GM21786 (cell line): ENCODE data around the gene CAMKK1.
A peak's percentile ranks its signal among the peaks of the same experiment; 100 is the strongest.

Experiments used
- ATAC-seq: cut with Tn5 transposase; IDR thresholded peaks from one replicate; pipeline ENCODE4 v1.9.1; 2021; ENCODE audit not compliant: unreplicated experiment

Gene CAMKK1

DNA sequence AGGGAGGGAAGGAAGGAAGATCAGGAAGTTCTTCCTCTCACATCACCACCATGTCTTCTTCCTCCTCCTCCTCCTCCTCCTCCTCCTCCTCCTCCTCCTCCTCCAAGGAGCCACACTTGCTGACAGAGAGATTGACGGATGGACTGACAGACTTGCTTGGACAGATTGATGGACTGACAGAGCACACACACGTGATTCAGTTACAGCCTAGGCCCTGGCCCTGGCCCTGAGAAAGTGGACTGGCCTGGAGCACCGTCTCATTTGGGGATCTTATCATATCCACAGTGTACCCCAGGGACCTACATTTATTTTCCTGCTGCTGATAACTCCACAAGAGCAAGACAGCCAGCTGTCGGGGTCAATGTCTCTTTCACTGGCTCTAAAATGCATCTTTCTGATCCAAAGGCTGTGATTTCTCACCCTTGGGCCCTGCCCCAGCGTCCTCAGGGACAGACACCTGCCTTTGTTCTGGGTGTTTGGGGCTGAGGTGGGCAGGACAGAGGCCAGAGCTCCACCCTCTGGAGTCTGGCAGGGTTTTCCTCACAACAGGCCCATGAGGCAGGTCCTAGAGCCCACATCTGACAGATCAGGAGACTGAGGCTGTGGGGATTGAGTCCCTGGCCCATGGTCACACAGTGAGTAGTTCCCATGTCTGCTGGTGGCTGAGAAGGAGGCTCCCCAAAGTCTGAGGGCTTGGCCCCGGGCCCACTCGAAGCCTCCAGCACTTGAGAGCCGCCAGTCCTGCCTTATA lies 25.7 kb upstream of the CAMKK1 start:
- no peak for ATAC-seq

GRCh38 chr17:3917391-3917931 lies 24.6 kb upstream of the CAMKK1 start:
- ATAC-seq = no peak

DNA sequence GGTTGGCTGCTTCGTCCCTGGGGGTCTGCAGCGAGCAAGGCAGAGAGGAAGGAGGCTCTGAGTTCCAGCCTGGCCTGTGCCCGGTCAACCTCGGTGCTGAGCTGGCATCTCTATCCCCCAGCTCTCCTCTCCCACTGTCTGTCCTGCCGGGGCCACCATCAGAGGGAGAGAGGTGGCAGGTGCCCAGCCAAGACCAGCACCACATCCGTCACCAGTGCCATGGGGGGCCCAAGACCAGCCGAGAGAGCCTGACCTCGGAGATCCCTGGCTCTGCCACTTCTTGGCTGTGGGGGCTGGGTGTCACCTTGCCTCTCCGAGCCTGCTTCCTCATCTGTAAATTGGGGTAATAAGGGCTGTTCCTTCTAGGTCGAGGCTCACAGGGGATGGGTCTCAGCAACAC lies 24.0 kb upstream of the CAMKK1 start:
- ATAC-seq = no peak

GRCh38 chr17:3915995-3916696 lies 23.3 kb upstream of the CAMKK1 start, which contains the start of gene P2RX1:
Gene P2RX1, minus strand, starts transcription at chr17:3916465. Its CDS starts 240 bp downstream, at chr17:3916225.
- no peak for ATAC-seq

DNA sequence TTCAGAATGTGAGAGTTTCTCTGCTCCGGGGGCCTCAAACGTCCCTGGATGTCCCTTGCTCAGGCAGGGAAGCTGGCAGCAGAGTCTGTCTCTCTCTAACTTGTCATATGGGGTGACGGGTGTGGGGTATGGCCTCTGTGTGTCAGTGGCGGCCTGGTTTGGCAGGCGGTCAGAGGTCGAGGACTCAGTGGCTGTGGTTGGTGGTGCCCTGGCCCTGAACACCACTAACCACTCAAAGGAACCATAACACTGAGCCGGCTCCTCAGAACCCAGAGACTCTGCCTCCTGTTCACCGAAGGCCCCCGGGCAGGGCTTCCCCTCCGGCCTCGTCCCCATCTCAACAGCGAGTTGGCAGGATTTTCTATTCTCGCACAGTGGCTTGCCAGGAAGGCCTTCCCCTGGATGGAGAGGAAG lies 22.7 kb upstream of the CAMKK1 start:
- ATAC-seq = no peak

DNA sequence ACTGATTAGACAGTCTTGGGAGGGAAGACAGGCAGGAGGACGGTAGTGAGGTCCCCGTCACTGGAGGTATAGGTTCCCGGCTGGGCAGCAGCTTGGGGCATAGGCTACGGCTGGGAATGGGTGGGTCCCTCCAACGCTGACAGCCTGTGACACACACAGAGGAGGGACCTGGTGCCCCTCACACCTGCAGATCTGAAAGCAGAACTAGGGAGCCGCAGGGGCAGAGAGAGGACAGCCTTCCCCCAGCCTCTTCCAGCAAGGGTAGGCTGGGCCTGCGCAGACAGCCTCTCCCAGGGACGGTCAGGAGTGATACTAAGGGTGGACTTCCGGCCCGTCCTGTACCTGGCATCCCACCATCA lies 21.4 kb upstream of the CAMKK1 start:
- ATAC-seq = peak; percentile 48

GRCh38 chr17:3913531-3914311 lies 20.9 kb upstream of the CAMKK1 start:
- peak; percentile 28 for ATAC-seq

GRCh38 chr17:3912827-3913226 lies 20.0 kb upstream of the CAMKK1 start:
- ATAC-seq = no peak

- peak; percentile 74 for ATAC-seq
Measured at GRCh38 chr17:3911271-3912053, 18.6 kb upstream of the CAMKK1 start.

DNA sequence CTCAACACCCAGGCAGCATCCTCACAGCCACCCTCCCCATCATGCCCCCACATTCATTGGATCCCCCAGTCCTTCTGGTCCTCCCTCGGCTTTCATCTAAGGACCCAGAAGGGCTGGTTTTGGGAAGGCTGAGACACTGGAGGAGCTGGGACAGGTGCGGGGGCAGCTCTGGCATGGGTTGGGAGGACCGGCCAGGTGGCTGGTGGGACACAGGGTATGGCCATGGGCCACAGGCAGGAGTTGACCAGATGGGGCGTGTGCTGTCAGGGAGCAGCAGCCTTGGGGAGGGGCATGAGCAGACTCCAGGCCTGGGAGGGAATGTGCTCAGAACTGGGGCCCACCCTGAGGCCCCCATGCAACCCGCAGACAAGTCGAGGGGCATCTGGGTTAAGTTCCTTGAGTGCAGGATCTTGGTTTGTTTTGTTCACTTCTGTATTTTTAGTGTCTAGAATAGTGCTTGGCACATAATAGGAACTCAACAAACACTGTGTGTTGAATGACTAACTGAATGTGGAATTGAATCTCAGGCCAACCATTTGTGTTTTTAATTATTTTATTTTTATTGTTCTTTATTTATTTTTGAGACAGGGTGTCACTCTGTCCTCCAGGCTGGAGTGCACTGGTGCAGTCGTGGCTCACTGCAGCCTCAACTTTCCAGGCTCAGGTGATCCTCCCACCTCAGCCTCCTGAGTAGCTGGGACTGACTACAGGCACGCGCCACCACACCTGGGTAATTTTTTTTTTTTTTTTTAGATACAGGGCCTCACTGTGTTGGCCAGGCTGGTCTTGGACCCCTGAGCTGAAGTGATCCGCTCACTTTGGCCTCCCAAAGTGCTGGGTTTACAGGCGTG lies 17.8 kb upstream of the CAMKK1 start:
- no peak for ATAC-seq

- no peak for ATAC-seq
Measured at GRCh38 chr17:3909257-3909656, 16.4 kb upstream of the CAMKK1 start.

GRCh38 chr17:3907483-3908216 lies 14.8 kb upstream of the CAMKK1 start:
- ATAC-seq = no peak

DNA sequence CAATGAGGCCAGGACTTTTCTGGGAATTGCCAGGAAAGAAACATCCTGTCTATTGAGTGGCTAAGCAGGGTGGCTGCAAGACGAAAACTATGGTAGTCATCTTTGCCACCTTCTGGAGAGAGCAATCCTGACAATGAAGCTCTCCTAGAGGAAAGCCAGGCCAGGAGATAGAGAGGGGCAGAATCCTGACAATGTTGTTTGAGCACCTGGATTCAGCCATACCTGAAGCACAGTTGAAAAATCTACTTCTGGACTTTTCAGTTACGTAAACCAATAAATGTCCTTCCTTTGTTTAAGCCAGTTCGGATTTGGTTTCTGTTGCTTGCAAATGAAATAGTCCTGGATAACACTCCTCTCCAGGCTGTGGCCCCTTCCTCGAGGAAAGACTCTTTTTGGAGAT lies 14.0 kb upstream of the CAMKK1 start:
- no peak for ATAC-seq

DNA sequence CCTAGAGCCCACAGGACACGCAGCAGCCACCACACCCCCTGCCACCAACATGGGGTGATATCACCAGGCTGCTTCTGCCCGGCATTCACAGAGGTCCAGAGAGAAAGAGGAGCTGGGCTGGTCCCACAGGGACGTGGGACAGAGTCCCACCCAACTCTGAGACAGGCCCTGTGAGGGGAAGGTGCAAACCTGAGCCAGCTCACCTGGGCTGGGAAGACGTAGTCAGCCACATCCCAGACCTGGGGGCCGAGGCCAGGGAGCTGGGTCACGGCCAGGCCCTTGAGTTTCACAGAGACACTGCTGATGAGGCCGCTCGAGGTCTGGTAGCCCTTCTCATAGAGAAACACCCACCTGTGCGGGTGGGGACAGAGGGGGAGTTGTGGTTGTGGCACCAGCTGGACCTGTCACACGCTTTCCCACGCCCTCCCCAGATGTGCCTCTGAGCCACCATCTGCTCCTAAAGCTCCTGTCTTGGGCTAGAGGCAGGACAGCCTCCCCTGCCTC lies 12.2 kb upstream of the CAMKK1 start:
- ATAC-seq = no peak

GRCh38 chr17:3904501-3904900 lies 11.6 kb upstream of the CAMKK1 start:
- ATAC-seq = no peak

DNA sequence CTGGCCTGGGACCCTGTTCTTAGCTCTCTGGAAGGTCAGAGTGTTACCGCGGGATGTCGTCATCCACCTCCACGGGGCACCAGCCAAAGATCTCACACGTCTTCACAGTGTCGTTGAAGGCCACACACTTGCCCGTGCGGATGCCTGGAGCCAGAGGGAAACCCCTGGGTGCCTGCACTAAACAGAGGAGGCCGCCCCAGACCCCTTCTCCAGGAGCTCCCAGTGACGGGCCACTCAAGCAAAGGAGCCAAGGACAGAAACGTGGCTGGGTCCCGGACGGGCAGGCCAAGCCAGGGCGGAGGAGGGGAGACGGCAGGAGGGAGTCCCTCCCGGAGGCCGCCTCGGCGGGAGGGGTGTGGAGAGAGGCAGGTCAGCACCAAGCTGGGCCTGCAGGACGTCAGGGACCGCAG lies 11.0 kb upstream of the CAMKK1 start:
- ATAC-seq = no peak

GRCh38 chr17:3903051-3903825 lies 10.4 kb upstream of the CAMKK1 start:
- ATAC-seq = no peak

GRCh38 chr17:3900646-3901045 lies 7.8 kb upstream of the CAMKK1 start:
- no peak for ATAC-seq
